K562 (cell line): Measurements from ENCODE around the gene MRAS. TPM values are rescaled to one million over a fixed set of nuclear protein-coding genes. Genes with fewer than 3 reads are reported as not detected.

Source experiments
- BHLHE40 ChIP-seq: IDR thresholded peaks from 2 replicates; pipeline ENCODE4 v1.6.1; 2011; ENCODE audit warnings: low read length, improper control_type of control experiment
- DPF2 ChIP-seq: fragments of 450-650 bp; IDR thresholded peaks from 2 replicates; pipeline ENCODE4 v1.6.1; 2016
- ELF2 ChIP-seq: fragments of 250-450 bp; sonication (Bioruptor Pico); IDR thresholded peaks from 2 replicates; pipeline ENCODE4 v1.5.0; 2021; ENCODE audit warnings: mild to moderate bottlenecking
- ESRRA ChIP-seq: fragments of 450-650 bp; IDR thresholded peaks from 2 replicates; pipeline ENCODE4 v1.6.1; 2014; ENCODE audit warnings: low read depth, mild to moderate bottlenecking, moderate library complexity, borderline replicate concordance
- FOSL1 ChIP-seq: fragments of 200-800 bp; sonication (Bioruptor generic); conservative IDR thresholded peaks from 2 replicates; pipeline ENCODE4 v1.6.1; 2016; ENCODE audit warnings: missing genetic modification characterization, missing compliant biosample characterization
- RBM14 ChIP-seq: fragments of 200-400 bp; formaldehyde crosslinking; IDR thresholded peaks from 2 replicates; pipeline ENCODE4 v1.6.1; 2018; ENCODE audit warnings: low read depth, mild to moderate bottlenecking, low read length, moderate library complexity, borderline replicate concordance; ENCODE audit not compliant: insufficient read depth
- SMARCA4 ChIP-seq: fragments of 450-650 bp; IDR thresholded peaks from 2 replicates; pipeline ENCODE4 v1.6.1; 2016
- SMARCE1 ChIP-seq: fragments of 450-650 bp; IDR thresholded peaks from 2 replicates; pipeline ENCODE4 v1.7.1; 2016; ENCODE audit warnings: mild to moderate bottlenecking
- ZNF561 ChIP-seq: fragments of 450-650 bp; formaldehyde crosslinking; conservative IDR thresholded peaks from 2 replicates; pipeline ENCODE4 v1.4.0; 2020; ENCODE audit warnings: mild to moderate bottlenecking, moderate library complexity
- polyA plus RNA-seq, 8 experiments: library from polyadenylated mRNA; depleted of rRNA in 4 of 8; stranded (reverse) in 5 of 8; unstranded in 3 of 8; fragments of >200 nt; fragmentation: Nextera tagmentation in 2 of 8; fragmentation: Illumina TruSeq in 1 of 8; extraction: Ambion mirVana in 2 of 8; extraction: Trizol in 1 of 8; gene quantifications; 2 replicates each; pipeline versions ENCODE4 v1.2.1 to v1.2.3, GENCODE V29; 2011 to 2014; ENCODE audit warnings: inconsistent platforms in 1 of 8, missing spikeins in 1 of 8
- total RNA-seq, 7 experiments: library from RNA; depleted of rRNA in 6 of 7; stranded (reverse); fragments of >200 nt in 6 of 7; fragmentation: Illumina TruSeq in 2 of 7; extraction: Trizol in 2 of 7; gene quantifications; 2 replicates each; pipeline versions ENCODE4 v1.2.1 to v1.2.3, GENCODE V29; 2011 to 2021; ENCODE audit warnings: low replicate concordance in 1 of 7
- TF ChIP-seq, protein P1 (sequence below): sonication (generic); formaldehyde crosslinking; IDR thresholded peaks from 2 replicates; pipeline ENCODE4 v1.8.1; 2022; ENCODE audit warnings: missing genetic modification reagents
- TF ChIP-seq, protein P2 (sequence below), 2 experiments: fragments of 150-350 bp in 1 of 2; IDR thresholded peaks; 2 replicates each; pipeline ENCODE4 v1.6.1; 2012 to 2016; ENCODE audit warnings: low read depth in 2 of 2, low read length in 2 of 2, mild to moderate bottlenecking in 1 of 2, moderate library complexity in 1 of 2
- TF ChIP-seq, protein P3 (sequence below): conservative IDR thresholded peaks from 2 replicates; pipeline ENCODE4 v1.6.1; 2011; ENCODE audit warnings: low read depth, mild to moderate bottlenecking, low read length; ENCODE audit not compliant: control insufficient read depth

Gene MRAS
- total and polyA plus RNA-seq, 9 of the 15 experiments (the other 6 are each of a cell fraction or from before 2014, with no cell fraction given) = 1.5 to 10.0 (median 5.0) TPM

DNA sequence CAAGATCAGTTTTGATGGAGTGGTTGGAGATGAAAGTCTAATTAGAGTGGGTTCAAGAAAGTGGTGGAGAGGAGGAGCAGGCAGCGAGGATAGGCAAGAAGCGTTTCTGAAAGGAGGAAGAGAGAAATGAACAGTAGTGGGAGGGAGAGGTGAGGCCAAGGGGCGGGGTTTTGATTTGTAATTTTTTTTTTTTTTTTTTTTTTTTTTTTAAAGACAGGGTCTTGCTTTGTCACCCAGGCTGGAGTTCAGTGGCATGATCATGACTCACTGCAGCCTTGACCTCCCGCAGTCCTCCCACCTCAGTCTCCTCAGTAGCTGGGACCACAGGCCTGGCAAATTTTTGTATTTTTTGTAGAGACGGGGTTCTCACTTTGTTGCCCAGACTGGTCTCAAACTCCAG, 36.6 kb downstream of the MRAS start (continued):
- TF ChIP-seq, protein P1, sequence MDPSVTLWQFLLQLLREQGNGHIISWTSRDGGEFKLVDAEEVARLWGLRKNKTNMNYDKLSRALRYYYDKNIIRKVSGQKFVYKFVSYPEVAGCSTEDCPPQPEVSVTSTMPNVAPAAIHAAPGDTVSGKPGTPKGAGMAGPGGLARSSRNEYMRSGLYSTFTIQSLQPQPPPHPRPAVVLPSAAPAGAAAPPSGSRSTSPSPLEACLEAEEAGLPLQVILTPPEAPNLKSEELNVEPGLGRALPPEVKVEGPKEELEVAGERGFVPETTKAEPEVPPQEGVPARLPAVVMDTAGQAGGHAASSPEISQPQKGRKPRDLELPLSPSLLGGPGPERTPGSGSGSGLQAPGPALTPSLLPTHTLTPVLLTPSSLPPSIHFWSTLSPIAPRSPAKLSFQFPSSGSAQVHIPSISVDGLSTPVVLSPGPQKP (CRISPR knock-in tag) = no peak
- TF ChIP-seq RBM14 (no peak), SMARCA4 (0 out of 2 replicates have a peak, but pooled peaks have one; percentile 27), SMARCE1 (peak; percentile 42; the same call in 1 of the 2 replicates), ELF2 (CRISPR knock-in tag) (no peak), ZNF561 (no peak), BHLHE40 (no peak), DPF2 (peak; percentile 40; the same call in 1 of the 2 replicates), FOSL1 (tag) (peak; percentile 63), ESRRA (no peak)
- TF ChIP-seq, protein P2, sequence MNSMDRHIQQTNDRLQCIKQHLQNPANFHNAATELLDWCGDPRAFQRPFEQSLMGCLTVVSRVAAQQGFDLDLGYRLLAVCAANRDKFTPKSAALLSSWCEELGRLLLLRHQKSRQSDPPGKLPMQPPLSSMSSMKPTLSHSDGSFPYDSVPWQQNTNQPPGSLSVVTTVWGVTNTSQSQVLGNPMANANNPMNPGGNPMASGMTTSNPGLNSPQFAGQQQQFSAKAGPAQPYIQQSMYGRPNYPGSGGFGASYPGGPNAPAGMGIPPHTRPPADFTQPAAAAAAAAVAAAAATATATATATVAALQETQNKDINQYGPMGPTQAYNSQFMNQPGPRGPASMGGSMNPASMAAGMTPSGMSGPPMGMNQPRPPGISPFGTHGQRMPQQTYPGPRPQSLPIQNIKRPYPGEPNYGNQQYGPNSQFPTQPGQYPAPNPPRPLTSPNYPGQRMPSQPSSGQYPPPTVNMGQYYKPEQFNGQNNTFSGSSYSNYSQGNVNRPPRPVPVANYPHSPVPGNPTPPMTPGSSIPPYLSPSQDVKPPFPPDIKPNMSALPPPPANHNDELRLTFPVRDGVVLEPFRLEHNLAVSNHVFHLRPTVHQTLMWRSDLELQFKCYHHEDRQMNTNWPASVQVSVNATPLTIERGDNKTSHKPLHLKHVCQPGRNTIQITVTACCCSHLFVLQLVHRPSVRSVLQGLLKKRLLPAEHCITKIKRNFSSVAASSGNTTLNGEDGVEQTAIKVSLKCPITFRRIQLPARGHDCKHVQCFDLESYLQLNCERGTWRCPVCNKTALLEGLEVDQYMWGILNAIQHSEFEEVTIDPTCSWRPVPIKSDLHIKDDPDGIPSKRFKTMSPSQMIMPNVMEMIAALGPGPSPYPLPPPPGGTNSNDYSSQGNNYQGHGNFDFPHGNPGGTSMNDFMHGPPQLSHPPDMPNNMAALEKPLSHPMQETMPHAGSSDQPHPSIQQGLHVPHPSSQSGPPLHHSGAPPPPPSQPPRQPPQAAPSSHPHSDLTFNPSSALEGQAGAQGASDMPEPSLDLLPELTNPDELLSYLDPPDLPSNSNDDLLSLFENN (IDR thresholded peaks at IDR 0.05; ENCODE audit: low read depth in 2 of 2, low read length in 2 of 2) = no peak
- TF ChIP-seq, protein P3, sequence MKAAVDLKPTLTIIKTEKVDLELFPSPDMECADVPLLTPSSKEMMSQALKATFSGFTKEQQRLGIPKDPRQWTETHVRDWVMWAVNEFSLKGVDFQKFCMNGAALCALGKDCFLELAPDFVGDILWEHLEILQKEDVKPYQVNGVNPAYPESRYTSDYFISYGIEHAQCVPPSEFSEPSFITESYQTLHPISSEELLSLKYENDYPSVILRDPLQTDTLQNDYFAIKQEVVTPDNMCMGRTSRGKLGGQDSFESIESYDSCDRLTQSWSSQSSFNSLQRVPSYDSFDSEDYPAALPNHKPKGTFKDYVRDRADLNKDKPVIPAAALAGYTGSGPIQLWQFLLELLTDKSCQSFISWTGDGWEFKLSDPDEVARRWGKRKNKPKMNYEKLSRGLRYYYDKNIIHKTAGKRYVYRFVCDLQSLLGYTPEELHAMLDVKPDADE = no peak
- TF ChIP-seq, all 486 proteins: peak for 8
